Measurements from ENCODE around the gene ZNF616. TPM values are rescaled to one million over a fixed set of nuclear protein-coding genes. Genes with fewer than 3 reads are reported as not detected.
"Not testable (repeated sequence)": the region's sequence is repeated elsewhere in the genome, so short reads cannot be mapped to it uniquely, and the experiment has no call there.

ZNF616 gene
- total and polyA plus RNA-seq, 4 donors = 2.6 to 18.0 (median 5.2) TPM

DNA sequence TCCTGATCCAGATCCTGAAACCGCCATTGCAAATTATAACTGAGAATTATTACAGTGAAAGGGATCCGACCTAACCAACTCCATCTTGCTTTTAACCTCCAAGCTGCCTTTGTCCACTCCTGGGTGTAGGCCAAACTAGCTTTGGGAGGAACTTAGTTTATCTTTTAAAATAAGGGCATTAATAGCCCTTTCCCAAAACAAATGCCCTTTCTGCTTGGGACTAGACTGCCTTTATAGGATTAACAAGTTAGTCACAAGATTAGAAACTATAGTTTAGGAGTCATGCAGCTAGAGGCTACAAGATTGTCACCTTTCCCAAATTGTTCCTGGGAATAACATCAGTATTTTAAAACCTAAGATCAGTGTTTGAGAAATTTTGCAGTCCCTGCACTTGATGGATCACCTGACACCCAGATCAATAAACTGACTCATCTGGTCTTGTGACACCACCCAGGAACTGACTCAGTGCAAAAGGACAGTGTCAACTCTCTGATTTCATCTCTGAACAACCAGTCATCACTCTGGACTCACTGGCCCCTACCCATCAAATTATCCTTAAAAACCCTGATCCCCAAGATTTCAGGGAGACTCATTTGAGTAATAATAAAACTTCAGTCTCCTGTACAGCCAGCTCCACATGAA, 40.1 kb downstream of the ZNF616 start:
- H3K9me3 ChIP-seq (ENCODE audit: control insufficient read depth in 4 of 4, insufficient read depth in 3 of 4, low read length in 3 of 4) = peaks cover 0 to 18% (median 8%) of the 10 kb centered on the region in 4 donors
- no peak for DNase-seq

DNA sequence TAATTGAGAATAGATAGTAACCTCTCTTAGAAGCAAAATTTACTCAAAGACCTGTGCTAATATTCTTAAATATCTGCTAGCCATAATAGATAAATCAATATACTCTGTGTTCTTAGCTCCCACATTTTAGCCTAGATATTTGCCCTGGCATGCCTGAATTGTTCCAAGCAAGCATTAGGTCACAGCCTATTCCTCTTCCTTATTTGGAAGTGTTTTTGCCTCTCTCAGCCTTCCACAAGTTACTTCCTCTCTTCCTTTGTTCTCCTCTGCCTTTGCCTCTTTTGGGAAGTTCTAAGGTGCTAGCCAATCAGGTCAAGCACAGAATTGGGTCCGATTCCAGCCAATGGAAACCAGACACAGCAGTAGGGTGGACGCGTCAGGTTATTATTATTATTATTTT, 43.3 kb downstream of the ZNF616 start:
- H3K9me3 ChIP-seq (ENCODE audit: control insufficient read depth in 4 of 4, insufficient read depth in 3 of 4, low read length in 3 of 4) = peaks cover 0 to 15% (median 5%) of the 10 kb centered on the region in 4 donors
- peaks cover 0 to 14% (median 5%) of the 10 kb centered on the region in 5 donors for H3K4me1 ChIP-seq (ENCODE audit: control insufficient read depth in 5 of 5, insufficient read depth in 5 of 5, low read length in 5 of 5)
- ATAC-seq (ENCODE audit: insufficient read depth, low FRiP score); DNase-seq; H3K27me3 ChIP-seq (ENCODE audit: control insufficient read depth in 3 of 3, insufficient read depth in 3 of 3, low read length in 2 of 3); H3K27ac ChIP-seq (ENCODE audit: low read depth in 1 of 2, low read length in 1 of 2); H3K9ac ChIP-seq (ENCODE audit: insufficient read depth in 1 of 2, low read length in 2 of 2); H3K4me3 ChIP-seq: not testable (repeated sequence)
- 80 to 86% methylated on average over 3 of the region's 3 CpGs for WGBS, 2 donors
- H3K36me3 ChIP-seq (ENCODE audit: control insufficient read depth in 4 of 4, insufficient read depth in 4 of 4, low read length in 4 of 4) = peaks cover 0 to 14% (median 9%) of the 10 kb centered on the region in 4 donors

More for the DNA sequence above, 40.1 kb downstream of the ZNF616 start:
- Histone ChIP-seq H3K4me1 (ENCODE audit: control insufficient read depth in 5 of 5, insufficient read depth in 5 of 5, low read length in 5 of 5) (peaks cover 0 to 2% (median 0%) of the 10 kb centered on the region in 5 donors), H3K36me3 (ENCODE audit: control insufficient read depth in 4 of 4, insufficient read depth in 4 of 4, low read length in 4 of 4) (peaks cover 0 to 3% (median 0%) of the 10 kb centered on the region in 4 donors), H3K9ac (ENCODE audit: insufficient read depth in 1 of 2, low read length in 2 of 2) (no peak overlapping the region), H3K4me3 (no peak overlapping the region), H3K27me3 (ENCODE audit: control insufficient read depth in 3 of 3, insufficient read depth in 3 of 3, low read length in 2 of 3) (no peaks in the 10 kb centered on the region), H3K27ac (ENCODE audit: low read depth in 1 of 2, low read length in 1 of 2) (no peak overlapping the region)
- TF ChIP-seq CTCF (IDR thresholded peaks at IDR 0.05; ENCODE audit: control extremely low read depth, extremely low read depth) = no peak
- WGBS, 2 donors = 93 to 96% methylated on average over 2 of the region's 2 CpGs
- no peak for ATAC-seq (ENCODE audit: insufficient read depth, low FRiP score)

DNA sequence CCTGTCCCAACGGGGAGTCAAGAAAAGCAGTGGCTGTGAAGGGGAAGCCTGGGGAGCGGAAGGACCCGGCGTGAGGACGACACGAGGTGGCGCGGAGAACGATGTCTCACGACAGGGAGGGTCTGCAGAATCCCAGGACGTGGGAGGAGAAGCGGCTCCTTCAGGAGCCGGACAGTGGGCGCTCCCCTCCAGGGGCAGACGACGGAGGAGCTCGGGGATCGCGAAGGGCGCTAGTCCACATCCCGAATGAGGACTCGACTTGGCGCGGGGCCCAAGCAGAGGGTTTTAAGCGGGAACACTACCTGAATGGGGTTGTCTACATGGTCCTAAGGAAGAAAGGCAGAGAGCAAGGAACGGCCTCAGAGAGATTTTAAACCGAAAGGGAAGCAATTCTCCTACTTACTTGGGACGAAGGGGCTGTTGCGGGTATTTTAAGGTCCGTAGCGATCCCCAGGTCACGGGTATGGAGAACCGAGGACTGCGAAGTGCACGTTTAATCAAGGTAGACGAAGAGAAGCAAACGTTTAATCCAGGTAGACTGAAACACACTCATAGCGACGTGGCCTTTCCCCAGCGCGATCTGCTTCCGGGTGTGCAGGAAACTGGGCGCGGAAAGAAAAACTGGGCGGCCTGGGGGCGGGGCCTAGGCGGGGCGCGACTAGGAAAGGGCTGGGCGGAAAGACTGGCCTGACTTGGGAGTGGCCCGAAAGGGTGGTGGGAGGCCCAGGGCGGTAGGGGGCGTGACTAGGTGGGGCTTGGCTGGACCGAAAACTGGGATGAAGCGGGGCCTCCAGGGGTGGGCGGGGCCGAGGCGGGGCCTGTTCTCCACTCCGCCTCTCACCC, 44.3 kb downstream of the ZNF616 start, which contains the start of gene ZNF841:
Gene ZNF841 (minus strand): TSS at position 594 of the 843 bp plus-strand sequence. CDS start 10,964 bp downstream, outside the sequence.
- Histone ChIP-seq H3K36me3 (ENCODE audit: control insufficient read depth in 4 of 4, insufficient read depth in 4 of 4, low read length in 4 of 4) (peaks cover 0 to 20% (median 12%) of the 10 kb centered on the region in 4 donors), H3K9ac (ENCODE audit: insufficient read depth in 1 of 2, low read length in 2 of 2) (peak within 1 kb of the TSS; percentile 48 to 96), H3K4me3 (peak within 1 kb of the TSS; percentile 94), H3K27ac (ENCODE audit: low read depth in 1 of 2, low read length in 1 of 2) (peak within 1 kb of the TSS; percentile 70 to 80), H3K4me1 (ENCODE audit: control insufficient read depth in 5 of 5, insufficient read depth in 5 of 5, low read length in 5 of 5) (peaks cover 0 to 14% (median 5%) of the 10 kb centered on the region in 5 donors), H3K9me3 (ENCODE audit: control insufficient read depth in 4 of 4, insufficient read depth in 3 of 4, low read length in 3 of 4) (peaks cover 2 to 16% (median 5%) of the 10 kb centered on the region in 4 donors), H3K27me3 (ENCODE audit: control insufficient read depth in 3 of 3, insufficient read depth in 3 of 3, low read length in 2 of 3) (no peaks in the 10 kb centered on the region)
- peak; percentile 99 for ATAC-seq (ENCODE audit: insufficient read depth, low FRiP score)
- no peak for TF ChIP-seq CTCF (IDR thresholded peaks at IDR 0.05; ENCODE audit: control extremely low read depth, extremely low read depth)
- DNase-seq = peak; percentile 94
- 1 to 3% methylated on average over 57 to 59 of the region's 59 CpGs for WGBS, 2 donors

Data from lung (tissue), 12 donors.